Parathyroid adenoma (tissue), 2 donors: ENCODE measurements around the gene TNIP2.

ENCODE experiments used
- H2AFZ ChIP-seq: fragments of 300-600 bp; sonication (generic); one replicate; pipeline ENCODE4 v1.7.0; 2017; ENCODE audit warnings: antibody characterized with exemption, mild to moderate bottlenecking
- H3K27ac ChIP-seq: fragments of 300-600 bp; sonication (generic); one replicate; pipeline ENCODE4 v1.7.0; 2017
- H3K27me3 ChIP-seq: fragments of 300-600 bp; sonication (generic); one replicate; pipeline ENCODE4 v1.7.0; 2017; ENCODE audit warnings: low read length; ENCODE audit not compliant: control insufficient read depth, insufficient read depth
- H3K36me3 ChIP-seq: fragments of 300-600 bp; sonication (generic); one replicate; pipeline ENCODE4 v1.7.0; 2017; ENCODE audit warnings: low read length; ENCODE audit not compliant: control insufficient read depth, insufficient read depth
- H3K4me1 ChIP-seq: fragments of 300-600 bp; sonication (generic); one replicate; pipeline ENCODE4 v1.7.0; 2017; ENCODE audit warnings: control low read depth
- H3K4me2 ChIP-seq: fragments of 300-600 bp; sonication (generic); one replicate; pipeline ENCODE4 v1.7.0; 2017; ENCODE audit warnings: low read length
- H3K4me3 ChIP-seq: fragments of 300-600 bp; sonication (generic); one replicate; pipeline ENCODE4 v1.7.0; 2017; ENCODE audit warnings: low read depth, low read length
- H3K79me2 ChIP-seq: fragments of 300-600 bp; sonication (generic); one replicate; pipeline ENCODE4 v1.7.0; 2017; ENCODE audit warnings: control low read depth
- H3K9ac ChIP-seq: fragments of 300-600 bp; sonication (generic); one replicate; pipeline ENCODE4 v1.7.0; 2017; ENCODE audit warnings: mild to moderate bottlenecking
- H3K9me3 ChIP-seq: fragments of 300-600 bp; sonication (generic); one replicate; pipeline ENCODE4 v1.7.0; 2017; ENCODE audit warnings: low read length; ENCODE audit not compliant: control insufficient read depth
- CTCF ChIP-seq: fragments of 300-600 bp; sonication (generic); IDR thresholded peaks from one replicate; pipeline ENCODE4 v1.7.0; 2017; ENCODE audit warnings: antibody characterized with exemption, mild to moderate bottlenecking
- donor health status: primary hyperparathyroidism.

Gene TNIP2

DNA sequence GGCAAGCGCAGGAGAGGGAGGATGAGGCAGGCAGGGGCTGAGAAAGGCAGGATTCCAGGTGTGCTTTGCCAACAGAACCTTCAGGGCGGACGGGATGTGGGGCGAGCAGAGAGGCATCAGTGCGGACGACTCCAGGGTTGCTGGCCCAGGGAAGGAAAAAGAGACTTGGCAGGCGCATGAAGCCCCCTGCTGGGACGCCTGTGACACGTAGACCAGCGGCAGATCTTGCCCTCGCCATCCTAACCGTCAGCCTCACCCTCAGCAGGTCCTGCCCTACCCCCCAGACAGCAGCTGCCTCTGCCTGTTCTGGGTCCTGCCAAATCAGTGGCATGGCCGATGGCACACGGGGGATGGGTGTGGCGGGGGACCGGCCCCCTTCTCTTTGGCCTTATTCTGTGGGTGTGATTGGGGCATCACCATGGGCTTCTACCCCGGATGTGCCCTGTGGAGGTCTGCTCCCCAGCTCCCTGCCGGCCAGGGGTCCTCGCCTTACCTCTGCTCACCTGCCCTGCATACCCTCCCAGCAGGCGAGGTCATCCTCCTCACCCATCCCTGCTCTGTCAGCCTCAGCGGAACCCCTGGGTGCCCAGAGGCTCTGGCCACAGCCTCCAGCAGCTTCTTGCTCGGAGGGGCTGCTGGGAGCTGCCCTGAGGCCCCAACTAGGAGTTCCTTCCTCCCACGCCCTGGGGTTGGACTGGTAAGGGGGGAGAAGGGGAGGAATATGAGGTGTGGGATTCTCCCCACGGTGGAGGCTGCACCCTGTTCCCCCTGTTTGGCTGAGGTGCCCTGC is 33.9 kb upstream of the TNIP2 start:
- no peak overlapping the region for H3K27ac ChIP-seq
- H3K4me1 ChIP-seq = peaks cover 10% of the 10 kb centered on the region
- H3K9ac ChIP-seq = no peak overlapping the region
- no peaks in the 10 kb centered on the region for H3K9me3 ChIP-seq
- no peak overlapping the region for H2AFZ ChIP-seq
- H3K27me3 ChIP-seq = no peaks in the 10 kb centered on the region
- H3K79me2 ChIP-seq = no peaks in the 10 kb centered on the region
- H3K4me3 ChIP-seq = no peak overlapping the region
- no peak overlapping the region for H3K4me2 ChIP-seq
- no peaks in the 10 kb centered on the region for H3K36me3 ChIP-seq
- no peak for TF ChIP-seq CTCF

- no peak for TF ChIP-seq CTCF
- Histone ChIP-seq H3K4me3 (no peak overlapping the region), H3K9ac (no peak overlapping the region), H3K9me3 (no peaks in the 10 kb centered on the region), H3K27me3 (no peaks in the 10 kb centered on the region), H3K36me3 (no peaks in the 10 kb centered on the region), H2AFZ (no peak overlapping the region), H3K27ac (no peak overlapping the region), H3K79me2 (no peaks in the 10 kb centered on the region), H3K4me1 (peaks cover 3% of the 10 kb centered on the region), H3K4me2 (no peak overlapping the region)
Observed at GRCh38 chr4:2789351-2789750, 33.2 kb upstream of the TNIP2 start.

DNA sequence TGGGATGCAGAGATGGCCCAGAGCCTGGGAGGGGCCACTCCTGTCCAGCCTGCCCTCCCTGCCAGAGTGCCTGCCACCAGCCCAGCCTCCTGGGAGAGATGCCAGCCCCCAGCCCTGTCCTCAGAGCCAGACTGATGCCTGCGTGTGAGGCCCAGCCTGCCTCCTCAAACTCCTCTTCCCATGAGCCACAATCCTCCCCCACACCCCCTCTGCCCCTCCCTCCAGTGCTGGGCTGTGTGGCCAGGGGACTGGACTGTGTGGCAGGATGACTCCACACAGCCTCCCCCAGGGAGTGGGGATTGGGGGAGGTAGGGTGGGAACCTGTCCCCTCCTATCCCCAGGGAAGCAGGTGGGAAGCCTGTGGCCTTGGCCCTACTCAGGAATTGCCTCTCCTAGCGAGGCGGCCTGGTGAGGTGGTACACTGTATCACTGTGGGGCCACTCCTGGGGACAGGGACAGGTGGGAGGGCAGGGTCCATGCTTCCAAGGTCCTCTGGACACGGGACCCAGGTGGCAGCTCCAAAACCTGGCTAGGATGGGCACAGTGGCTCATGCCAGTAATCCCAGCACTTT is 32.5 kb upstream of the TNIP2 start:
- Histone ChIP-seq H3K79me2 (no peaks in the 10 kb centered on the region), H3K9ac (no peak overlapping the region), H3K4me3 (no peak overlapping the region), H3K4me1 (no peaks in the 10 kb centered on the region), H3K4me2 (no peak overlapping the region), H3K36me3 (no peaks in the 10 kb centered on the region), H3K9me3 (no peaks in the 10 kb centered on the region), H3K27me3 (no peaks in the 10 kb centered on the region), H2AFZ (no peak overlapping the region), H3K27ac (no peak overlapping the region)
- no peak for TF ChIP-seq CTCF

GRCh38 chr4:2788101-2788500 is 32.0 kb upstream of the TNIP2 start:
- no peak overlapping the region for H3K9ac ChIP-seq
- no peaks in the 10 kb centered on the region for H3K4me1 ChIP-seq
- H3K27me3 ChIP-seq = no peaks in the 10 kb centered on the region
- H2AFZ ChIP-seq = no peak overlapping the region
- H3K9me3 ChIP-seq = no peaks in the 10 kb centered on the region
- no peak overlapping the region for H3K27ac ChIP-seq
- no peaks in the 10 kb centered on the region for H3K36me3 ChIP-seq
- TF ChIP-seq CTCF = no peak
- no peak overlapping the region for H3K4me3 ChIP-seq
- H3K79me2 ChIP-seq = no peaks in the 10 kb centered on the region
- no peak overlapping the region for H3K4me2 ChIP-seq
